Esophagus muscularis mucosa (tissue), 4 donors: ENCODE data around the gene JAKMIP3. TPM values are rescaled to one million over a fixed set of nuclear protein-coding genes. Genes with fewer than 3 reads are reported as not detected.

Source experiments
- DNase-seq: peaks from one replicate; pipeline ENCODE4 v3.0.0-alpha.2; 2017; ENCODE audit errors: extremely low spot score
- H3K27ac ChIP-seq, 4 donors: fragments of 200-600 bp; sonication (generic); replicated peaks in 1 of 4; 1 replicate in 3 of 4; 2 replicates in 1 of 4; pipeline ENCODE4 v1.5.1; 2016 to 2019; ENCODE audit warnings: mild to moderate bottlenecking in 1 of 4
- H3K27me3 ChIP-seq, 4 donors: fragments of 200-600 bp; sonication (generic); one replicate each; pipeline versions ENCODE4 v1.5.1 to v1.6.0; 2016 to 2019
- H3K36me3 ChIP-seq, 4 donors: fragments of 200-600 bp; sonication (generic); one replicate each; pipeline ENCODE4 v1.5.1; 2016 to 2019
- H3K4me1 ChIP-seq, 4 donors: fragments of 200-600 bp; sonication (generic); one replicate each; pipeline ENCODE4 v1.5.1; 2016 to 2019
- H3K4me3 ChIP-seq, 4 donors: fragments of 200-600 bp; sonication (generic); 1 replicate in 2 of 4; 2 replicates in 2 of 4; pipeline ENCODE4 v1.5.1; 2016 to 2019; ENCODE audit warnings: mild to moderate bottlenecking in 4 of 4, moderate library complexity in 1 of 4
- H3K9me3 ChIP-seq, 4 donors: fragments of 200-600 bp; sonication (generic); 1 replicate in 3 of 4; 2 replicates in 1 of 4; pipeline ENCODE4 v1.5.1; 2016 to 2019
- CTCF ChIP-seq, 3 experiments: fragments of 200-600 bp in 2 of 3; fragments of 450-650 bp in 1 of 3; sonication (generic) in 2 of 3; IDR thresholded peaks; one replicate each; pipeline ENCODE4 v1.5.1; 2017 to 2019; ENCODE audit warnings: antibody characterized with exemption in 3 of 3, mild to moderate bottlenecking in 2 of 3, moderate library complexity in 1 of 3
- EP300 ChIP-seq: sonication (generic); formaldehyde crosslinking; IDR thresholded peaks from one replicate; pipeline ENCODE4 v1.6.1; 2017; ENCODE audit warnings: antibody characterized with exemption
- POLR2A ChIP-seq: fragments of 450-650 bp; IDR thresholded peaks from one replicate; pipeline ENCODE4 v1.6.1; 2017; ENCODE audit warnings: antibody characterized with exemption, moderate library complexity, mild to moderate bottlenecking, low read depth
- POLR2AphosphoS5 ChIP-seq, 2 donors: sonication (generic); formaldehyde crosslinking; IDR thresholded peaks; one replicate each; pipeline ENCODE4 v1.6.1; 2017; ENCODE audit warnings: antibody characterized with exemption in 2 of 2
- WGBS: methylation state at CpG from one replicate; pipeline ENCODE4 v1.1.5; 2018; 5-methylcytosine and 5-hydroxymethylcytosine counted together
- intact Hi-C: fragments of 100-400 bp; cut with DNase I; formaldehyde crosslinking; loops from one replicate; pipeline ENCODE4 v1.15.1; 2023
- total RNA-seq, 4 donors: library from RNA; depleted of rRNA; stranded (reverse); fragments of >200 nt; gene quantifications; one replicate each; pipeline versions ENCODE4 v1.1.0 to v1.2.1, GENCODE V29; 2016

The JAKMIP3 gene
- total RNA-seq, 4 donors from 2014 or later: 0.66 to 1.6 (median 0.97) TPM

DNA sequence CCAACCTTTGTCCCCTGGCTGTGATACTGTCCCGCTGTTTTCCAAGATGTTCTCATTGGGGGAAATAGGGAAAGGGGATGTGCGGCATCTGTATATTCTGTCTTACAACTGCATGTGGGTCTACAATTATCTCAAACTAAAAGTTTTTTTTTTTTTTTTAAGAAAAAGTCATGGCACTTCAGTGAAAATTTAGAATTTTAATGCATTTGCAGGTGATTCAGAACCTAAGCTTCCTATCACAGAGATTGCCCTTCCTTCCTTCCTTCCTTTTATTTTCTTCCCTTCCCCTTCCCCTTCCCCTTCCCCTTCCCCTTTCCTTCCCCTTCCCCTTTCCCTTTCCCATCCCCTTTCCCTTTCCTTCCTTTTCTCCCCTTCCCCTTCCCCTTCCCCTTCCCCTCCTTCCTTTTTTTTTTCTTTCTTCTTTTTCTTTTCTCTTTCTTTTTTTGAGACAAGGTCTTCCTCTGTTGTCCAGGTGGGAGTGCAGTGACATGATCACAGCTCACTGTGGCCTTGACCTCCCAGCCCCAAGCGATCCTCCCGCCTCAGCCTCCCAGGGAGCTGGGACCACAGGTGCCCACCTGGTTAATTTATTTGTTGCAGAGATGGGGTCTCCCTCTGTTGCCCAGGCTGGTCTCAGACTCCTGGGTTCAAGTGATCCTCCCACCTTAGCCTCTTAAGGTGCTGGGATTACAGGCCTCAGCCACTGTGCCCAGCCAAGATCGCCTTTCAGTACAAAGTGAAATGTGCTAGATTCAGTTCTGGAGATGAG lies 32.0 kb downstream of the JAKMIP3 start:
- intact Hi-C loops: no loop called here
- WGBS: over 99% methylated on average over 4 of the region's 5 CpGs
- Histone ChIP-seq H3K9me3 (no peaks in the 10 kb centered on the region), H3K27me3 (peaks cover 0 to 3% (median 0%) of the 10 kb centered on the region in 4 donors), H3K4me3 (no peak overlapping the region), H3K36me3 (no peaks in the 10 kb centered on the region), H3K27ac (no peak overlapping the region), H3K4me1 (peaks cover 0 to 3% (median 0%) of the 10 kb centered on the region in 4 donors)
- TF ChIP-seq POLR2A: no peak
- TF ChIP-seq POLR2AphosphoS5 (IDR thresholded peaks at IDR 0.05): no peak
- no peak for TF ChIP-seq CTCF (IDR thresholded peaks at IDR 0.05)
- TF ChIP-seq EP300: no peak
- DNase-seq: no peak

GRCh38 chr10:132098539-132099388 lies 33.0 kb downstream of the JAKMIP3 start:
- WGBS: 63% methylated on average over 20 of the region's 24 CpGs
- Histone ChIP-seq H3K27ac (no peak overlapping the region), H3K36me3 (no peaks in the 10 kb centered on the region), H3K27me3 (peaks cover 0 to 3% (median 0%) of the 10 kb centered on the region in 4 donors), H3K4me1 (peaks cover 0 to 3% (median 0%) of the 10 kb centered on the region in 4 donors), H3K4me3 (no peak overlapping the region), H3K9me3 (no peaks in the 10 kb centered on the region)
- intact Hi-C loops: no loop called here
- DNase-seq: no peak
- TF ChIP-seq EP300: no peak
- TF ChIP-seq CTCF (IDR thresholded peaks at IDR 0.05): no peak
- no peak for TF ChIP-seq POLR2A
- no peak for TF ChIP-seq POLR2AphosphoS5 (IDR thresholded peaks at IDR 0.05)

DNA sequence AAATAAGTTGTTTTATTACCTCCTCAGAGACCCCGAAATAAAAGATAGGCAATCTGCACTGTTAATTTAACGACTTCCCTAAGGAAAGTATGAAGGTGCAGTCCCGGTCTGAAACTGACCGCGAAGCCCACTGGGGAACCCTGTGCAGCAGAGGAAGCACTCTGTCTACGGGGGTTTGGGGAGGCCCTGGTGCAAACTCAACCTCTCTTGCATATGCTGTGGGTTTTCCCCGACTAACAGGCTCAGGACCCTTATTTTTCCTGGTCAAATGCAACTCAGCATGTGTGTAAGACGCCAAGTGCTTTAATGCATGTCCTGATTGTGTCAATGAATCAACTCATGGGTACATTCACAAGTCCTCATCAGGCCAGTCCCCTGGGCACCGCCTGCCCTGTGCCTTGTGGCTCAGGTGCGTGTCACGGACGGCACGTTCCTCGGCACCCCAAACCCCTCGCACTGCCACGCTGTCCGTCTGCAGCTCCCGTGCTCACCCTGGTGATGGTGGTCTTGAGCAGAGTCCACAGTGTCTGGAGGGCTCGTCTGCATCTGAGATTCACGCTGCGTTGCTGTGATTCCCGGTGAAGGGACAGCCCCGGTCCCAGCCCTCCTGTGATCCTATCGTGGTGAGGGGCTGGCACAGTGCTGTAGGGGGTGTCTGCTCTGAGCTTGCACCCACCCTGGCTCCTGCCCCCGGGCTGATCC lies 33.8 kb downstream of the JAKMIP3 start:
- TF ChIP-seq EP300: no peak
- TF ChIP-seq POLR2A: no peak
- TF ChIP-seq CTCF (IDR thresholded peaks at IDR 0.05): no peak
- no peak for TF ChIP-seq POLR2AphosphoS5 (IDR thresholded peaks at IDR 0.05)
- peaks cover 0 to 3% (median 0%) of the 10 kb centered on the region in 4 donors for H3K27me3 ChIP-seq
- no peak for DNase-seq
- peaks cover 0 to 3% (median 0%) of the 10 kb centered on the region in 4 donors for H3K4me1 ChIP-seq
- intact Hi-C loops: no loop called here
- H3K36me3 ChIP-seq: no peaks in the 10 kb centered on the region
- H3K27ac ChIP-seq: no peak overlapping the region
- no peaks in the 10 kb centered on the region for H3K9me3 ChIP-seq
- WGBS: 88% methylated on average over 20 of the region's 25 CpGs
- H3K4me3 ChIP-seq: no peak overlapping the region

DNA sequence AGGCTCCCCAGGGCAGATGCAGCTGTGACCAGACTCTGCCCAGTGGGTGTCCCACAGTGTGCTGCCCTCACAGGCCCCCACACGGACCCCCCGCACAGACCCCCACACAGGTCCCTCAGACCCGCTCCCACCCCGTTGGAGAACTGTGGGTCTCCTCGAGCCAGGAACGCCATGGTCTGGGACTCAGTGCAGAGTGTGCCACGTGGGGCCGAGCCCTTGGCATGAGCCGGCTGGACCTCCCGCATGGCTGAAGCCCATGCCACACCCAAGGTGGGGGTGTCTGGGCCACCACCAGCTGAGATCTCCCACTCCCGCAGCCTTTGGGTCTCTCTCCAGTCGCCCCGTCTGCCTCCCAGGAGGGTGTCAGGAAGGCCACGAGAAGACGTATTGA lies 34.3 kb downstream of the JAKMIP3 start:
- no peak for TF ChIP-seq CTCF (IDR thresholded peaks at IDR 0.05)
- no peak for TF ChIP-seq EP300
- TF ChIP-seq POLR2A: no peak
- no peak for TF ChIP-seq POLR2AphosphoS5 (IDR thresholded peaks at IDR 0.05)
- intact Hi-C loops: no loop called here
- Histone ChIP-seq H3K27me3 (peaks cover 0 to 3% (median 0%) of the 10 kb centered on the region in 4 donors), H3K9me3 (no peaks in the 10 kb centered on the region), H3K36me3 (no peaks in the 10 kb centered on the region), H3K4me3 (no peak overlapping the region), H3K27ac (no peak overlapping the region), H3K4me1 (peaks cover 0 to 3% (median 0%) of the 10 kb centered on the region in 4 donors)
- DNase-seq: no peak
- WGBS: 82% methylated on average over 10 of the region's 15 CpGs
